SH-SY5Y (cell line): ENCODE data around the gene ARHGEF40.

Experiments used
- GATA2 ChIP-seq: IDR thresholded peaks from 2 replicates; pipeline ENCODE4 v1.6.1; 2011; ENCODE audit warnings: mild to moderate bottlenecking, low read depth, low read length
- GATA3 ChIP-seq: IDR thresholded peaks from 2 replicates; pipeline ENCODE4 v1.6.1; 2011; ENCODE audit warnings: low read depth, mild to moderate bottlenecking, low read length, moderate library complexity

GRCh38 chr14:21093769-21094681, 23.9 kb downstream of the ARHGEF40 start:
- no peak for TF ChIP-seq GATA3
- no peak for TF ChIP-seq GATA2
